Left hindlimb (tissue), 1 donor: ENCODE results near the gene CXCL9.
"Not testable (repeated sequence)": the region's sequence is repeated elsewhere in the genome, so short reads cannot be mapped to it uniquely, and the experiment has no call there.

Source experiments
- DNase-seq: peaks from one replicate; pipeline ENCODE4 v3.0.0-alpha.2; 2018

The CXCL9 gene

DNA sequence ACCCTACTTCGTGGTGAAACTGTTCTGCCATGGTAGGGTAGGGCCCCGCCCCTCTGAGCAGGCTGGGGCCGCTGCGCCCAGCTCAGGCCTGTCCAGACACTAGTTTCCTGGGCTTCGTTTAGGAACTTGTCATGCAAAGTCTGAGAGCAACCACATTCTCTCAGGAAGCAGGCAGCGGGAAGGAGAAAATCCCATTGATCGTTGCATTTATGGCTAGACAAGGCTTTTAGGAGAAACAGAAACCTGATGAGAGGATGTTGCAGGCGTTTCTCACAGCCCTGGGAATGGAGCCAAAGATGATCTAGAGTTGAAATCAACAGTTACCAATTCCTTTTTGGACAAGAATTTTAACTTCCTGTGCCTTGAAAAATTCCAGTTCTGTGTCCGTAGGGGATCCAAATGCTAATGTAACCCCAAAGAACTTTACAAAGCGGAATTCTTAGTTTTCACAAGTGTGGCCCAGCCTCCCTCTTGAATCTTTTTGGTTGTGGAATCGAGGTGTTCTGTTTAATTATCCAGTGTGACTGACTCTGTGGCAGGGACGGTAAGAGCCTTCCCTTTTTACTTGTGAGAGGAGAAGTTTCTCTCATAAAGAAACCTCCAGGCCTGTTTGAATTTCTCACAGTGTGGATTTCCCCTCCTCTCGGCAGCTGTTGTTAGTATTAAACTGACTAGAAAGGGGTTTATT lies 4.5 kb upstream of the CXCL9 start:
- no peak for DNase-seq

DNA sequence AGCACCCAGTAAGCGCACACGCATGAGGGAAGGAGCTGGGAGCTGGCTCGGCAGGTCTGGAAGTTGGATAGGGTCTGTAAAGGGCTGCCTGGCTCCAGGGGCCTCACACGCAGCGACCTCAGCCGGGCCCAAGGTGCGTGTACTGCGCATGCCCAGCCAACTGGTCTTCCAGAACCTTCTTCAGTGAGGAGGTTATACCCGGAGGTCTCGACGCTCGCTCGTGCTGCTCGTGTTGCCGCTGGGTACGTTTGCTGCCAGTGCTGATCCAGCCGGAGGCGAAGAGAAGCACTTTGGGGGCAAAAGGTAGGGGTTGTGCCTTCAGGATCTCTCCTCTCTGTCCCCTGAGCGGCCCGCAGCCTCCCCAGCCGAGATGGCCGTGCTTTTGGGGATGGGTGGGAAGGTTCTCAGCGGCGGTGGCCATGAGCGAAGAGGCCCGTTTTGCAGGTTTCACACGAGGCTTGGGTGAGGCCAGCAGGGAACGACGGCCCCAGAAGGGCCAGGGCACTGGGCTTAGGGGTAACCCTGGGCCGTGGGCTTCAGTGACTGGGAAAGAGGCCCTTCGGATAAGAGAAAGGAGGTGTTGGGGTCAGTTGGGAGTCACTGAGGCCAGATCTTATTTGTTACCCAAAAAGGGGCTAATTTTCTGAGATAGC lies 3.8 kb upstream of the CXCL9 start:
- no peak for DNase-seq

DNA sequence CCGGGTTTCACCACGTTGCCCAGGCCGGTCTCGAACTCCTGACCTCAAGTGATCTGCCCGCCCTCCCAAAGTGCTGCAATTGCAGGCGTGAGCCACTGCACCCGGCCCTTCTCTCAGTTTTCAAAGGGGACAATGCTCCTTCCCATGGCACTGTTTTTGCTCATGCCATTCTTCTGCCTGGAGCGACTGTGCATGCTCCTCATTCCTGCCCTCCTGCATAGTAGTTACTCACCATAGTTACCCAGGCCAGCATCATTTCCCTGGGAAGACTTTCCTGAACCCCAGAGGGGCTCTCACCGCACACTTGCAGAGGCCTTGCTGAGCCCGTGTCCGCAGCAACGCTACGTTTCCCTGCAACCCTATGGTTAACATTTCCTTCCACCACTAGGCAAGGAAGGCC lies 3.3 kb upstream of the CXCL9 start:
- no peak for DNase-seq

DNA sequence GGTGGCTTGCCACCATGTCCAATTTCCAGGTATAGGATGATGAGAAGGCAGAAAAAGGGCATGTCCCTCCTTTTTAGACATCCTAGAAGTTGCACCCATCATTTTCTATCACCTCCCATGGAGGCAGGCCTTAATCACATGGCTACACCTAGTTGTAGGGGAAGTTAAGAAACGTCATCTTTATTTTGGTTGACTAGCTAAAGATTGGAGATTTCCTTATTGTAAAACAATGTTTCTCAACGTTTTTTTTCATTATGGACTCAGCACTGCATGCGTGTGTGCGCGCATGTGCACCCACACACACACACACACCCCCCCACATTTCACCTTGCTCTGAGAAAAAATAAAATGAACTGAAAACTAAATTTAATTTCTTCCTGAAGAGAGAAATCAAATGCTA lies 2.0 kb upstream of the CXCL9 start:
- no peak for DNase-seq

DNA sequence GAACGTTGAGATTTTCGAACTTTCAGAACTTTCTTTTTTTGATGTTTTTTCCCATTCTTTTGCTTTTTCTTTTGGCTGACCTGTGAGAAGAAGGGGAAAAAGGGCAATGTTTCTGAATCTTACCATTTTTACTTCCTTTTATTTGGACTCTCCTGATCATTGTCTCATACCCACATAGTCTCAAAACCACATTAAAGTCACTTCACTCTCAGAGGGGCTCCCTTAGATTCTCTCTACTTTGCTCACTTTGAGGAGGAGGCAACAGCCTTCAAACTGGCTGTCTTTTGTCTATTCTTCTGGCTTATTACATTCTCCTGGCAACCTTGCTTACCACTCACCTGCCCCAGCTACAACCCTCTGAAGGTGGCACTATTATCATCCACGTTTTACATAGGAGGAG lies 3.7 kb downstream of the CXCL9 start:
- DNase-seq, result no peak

DNA sequence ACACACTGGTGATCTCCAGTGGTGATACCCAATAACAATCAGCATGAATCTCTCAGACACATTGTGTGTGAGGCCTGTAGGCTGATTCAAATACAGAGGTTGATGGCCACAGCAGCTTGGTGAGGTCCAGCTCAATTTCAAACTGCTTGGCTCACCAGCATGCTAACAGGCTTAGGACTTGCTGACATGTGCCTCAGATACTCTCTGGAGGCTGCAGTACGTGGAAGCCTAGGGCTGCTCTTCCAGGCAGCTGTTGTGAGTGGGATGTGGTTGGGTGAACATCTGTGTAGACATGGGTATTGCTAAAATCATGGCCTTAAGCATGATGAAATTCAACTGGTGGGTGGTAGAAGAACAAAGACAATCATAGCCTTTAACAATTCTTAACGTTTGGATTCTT lies 4.3 kb downstream of the CXCL9 start:
- DNase-seq, result no peak

DNA sequence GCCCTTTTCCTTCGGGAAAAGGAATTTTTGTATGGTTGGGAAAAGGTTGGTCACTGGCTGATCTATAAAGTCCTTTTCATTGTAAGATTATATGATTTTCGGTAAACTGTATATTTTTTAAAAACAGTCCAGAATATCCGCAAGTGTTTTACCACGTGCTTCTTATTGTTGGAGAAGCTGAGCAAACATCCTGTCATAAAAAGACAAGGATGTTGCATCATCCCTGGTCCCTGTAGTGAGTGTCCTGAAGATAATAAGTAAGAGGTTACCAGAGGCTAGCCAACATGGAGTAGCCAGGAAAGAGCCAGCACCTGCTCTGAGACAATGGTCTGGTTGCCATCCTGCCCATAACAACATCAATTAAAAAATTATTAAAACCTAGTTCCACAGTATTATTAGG lies 5.1 kb downstream of the CXCL9 start:
- DNase-seq, result no peak

DNA sequence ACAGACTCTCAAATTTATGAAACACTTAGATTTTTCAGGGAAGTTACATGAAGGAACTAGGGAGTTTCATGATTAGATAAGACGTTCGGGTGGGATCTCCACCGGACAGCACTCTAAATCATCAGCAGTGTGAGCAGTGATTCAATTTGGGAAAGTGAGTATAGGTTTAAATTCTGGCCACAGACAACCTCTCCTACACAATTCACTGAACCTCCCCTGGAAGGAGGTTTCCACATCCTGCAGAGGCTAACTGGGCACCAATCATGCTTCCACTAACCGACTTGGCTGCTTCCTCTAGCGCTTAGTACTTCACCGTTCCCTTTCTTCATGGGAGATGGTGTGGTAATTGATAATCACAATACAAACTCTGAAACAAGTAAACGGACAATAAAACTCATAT lies 5.6 kb downstream of the CXCL9 start:
- no peak for DNase-seq

DNA sequence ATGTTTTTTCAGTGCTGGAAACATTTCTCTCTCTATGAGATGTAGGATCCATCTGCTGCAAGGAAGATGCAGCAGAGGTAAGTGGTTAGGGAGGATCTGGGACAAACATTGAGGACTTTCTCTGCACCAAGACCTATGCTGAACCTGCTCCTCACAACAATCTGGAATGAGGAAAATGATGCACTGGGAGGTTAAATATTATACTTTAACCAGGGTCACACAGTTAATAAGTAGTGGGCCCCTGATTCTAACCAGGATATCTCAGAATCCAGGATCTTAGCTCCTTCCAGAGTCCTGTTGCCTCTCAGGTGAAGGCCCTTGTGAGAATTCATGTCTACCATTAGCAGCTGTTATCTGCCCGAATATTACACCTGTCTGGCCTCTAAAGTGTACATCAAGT lies 7.0 kb downstream of the CXCL9 start:
- DNase-seq, result no peak

DNA sequence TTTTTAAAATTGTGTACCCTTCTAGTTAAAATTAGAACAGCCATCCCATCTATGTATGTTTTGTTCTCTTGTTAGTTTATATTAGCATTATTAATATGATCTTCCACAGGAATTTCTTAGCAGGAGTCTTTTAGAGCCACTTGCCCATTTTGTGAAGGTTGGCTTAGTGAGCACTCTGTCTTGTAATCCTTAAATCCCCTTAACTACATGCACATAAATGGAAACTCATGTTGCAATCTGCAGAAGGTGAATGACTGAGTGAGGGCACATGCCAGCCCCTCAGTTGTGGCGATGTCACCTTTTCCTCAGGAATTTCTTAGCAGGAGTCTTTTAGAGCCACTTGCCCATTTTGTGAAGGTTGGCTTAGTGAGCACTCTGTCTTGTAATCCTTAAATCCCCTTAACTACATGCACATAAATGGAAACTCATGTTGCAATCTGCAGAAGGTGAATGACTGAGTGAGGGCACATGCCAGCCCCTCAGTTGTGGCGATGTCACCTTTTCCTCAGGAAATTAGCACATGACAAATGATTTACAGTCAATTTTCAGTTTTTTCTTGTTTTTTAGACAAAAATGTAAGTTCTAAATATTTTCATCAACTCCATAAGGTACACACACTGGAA lies 8.7 kb downstream of the CXCL9 start:
- DNase-seq, result not testable (repeated sequence)

DNA sequence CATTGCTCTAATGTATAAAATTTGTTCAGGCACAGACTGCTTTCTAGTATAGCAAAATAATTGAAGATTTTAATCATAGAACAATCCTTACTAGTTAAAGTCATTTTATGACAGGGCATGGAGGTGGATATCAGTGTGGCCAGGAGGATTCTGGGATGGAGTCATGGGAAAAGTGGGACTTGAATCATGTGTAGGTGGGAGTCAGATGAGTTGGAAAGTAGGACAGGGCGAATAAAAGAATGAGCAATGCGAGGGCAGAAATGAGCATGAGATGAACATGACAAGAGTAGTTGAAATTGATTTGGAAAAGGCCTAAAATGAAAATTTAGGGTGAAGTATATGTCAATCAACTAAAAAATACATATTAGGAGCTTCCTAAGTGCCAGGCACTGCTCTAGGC lies 9.4 kb downstream of the CXCL9 start:
- no peak for DNase-seq

DNA sequence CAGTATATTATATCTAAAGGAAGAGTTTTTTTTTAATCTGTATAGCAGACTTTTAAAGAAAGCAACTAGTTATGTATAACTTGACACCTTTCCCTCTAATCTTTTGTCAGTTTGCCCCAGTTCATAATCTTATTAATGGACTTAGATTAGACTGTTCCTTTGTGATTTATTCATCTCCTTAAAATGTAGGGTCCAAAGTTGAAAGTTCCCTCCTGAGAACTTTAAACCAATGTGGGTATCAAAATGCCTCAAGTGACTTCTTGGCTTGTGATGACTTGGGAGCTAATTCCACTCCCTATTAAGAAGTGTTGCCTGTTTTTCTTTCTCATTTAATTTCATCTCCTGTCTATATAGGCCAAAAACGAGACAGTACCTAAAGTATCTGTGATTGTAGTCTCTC lies 10.2 kb downstream of the CXCL9 start:
- no peak for DNase-seq

DNA sequence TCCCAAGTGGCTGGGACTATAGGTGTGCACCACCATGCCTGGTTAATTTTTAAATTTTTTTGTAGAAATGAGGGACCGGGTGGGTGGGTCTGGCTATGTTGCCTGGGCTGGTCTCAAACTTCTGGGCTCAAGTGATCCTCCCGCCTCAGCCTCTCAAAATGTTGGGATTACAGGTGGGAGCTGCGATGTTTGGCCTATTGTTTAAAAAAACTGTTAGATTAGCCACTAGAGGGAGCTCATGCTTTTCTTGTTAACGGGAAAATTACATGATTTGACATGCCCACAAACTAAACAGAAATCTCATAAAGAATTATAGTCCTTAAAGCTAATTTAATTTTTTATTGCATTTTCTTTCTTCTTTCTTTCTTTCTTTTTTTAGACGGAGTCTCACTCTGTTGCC lies 11.6 kb downstream of the CXCL9 start:
- no peak for DNase-seq

DNA sequence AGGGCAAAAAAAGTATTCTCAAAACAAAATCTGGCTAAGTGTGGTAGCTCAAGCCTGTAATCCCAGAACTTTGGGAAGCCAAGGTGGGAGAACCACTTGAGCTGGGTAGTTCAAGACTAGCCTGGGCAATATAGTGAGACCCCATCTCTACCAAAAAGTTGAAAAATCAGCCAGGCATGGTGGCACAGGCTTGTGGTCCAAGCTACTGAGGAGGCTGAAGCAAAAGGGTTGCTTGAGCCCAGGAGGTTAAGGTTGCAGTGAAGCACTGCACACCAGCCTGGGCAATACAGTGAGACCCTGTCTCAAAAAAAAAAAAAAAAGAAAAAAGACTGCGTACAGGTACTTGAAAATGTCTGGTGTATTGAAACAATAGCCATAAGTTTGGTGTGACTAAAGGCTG lies 14.8 kb downstream of the CXCL9 start:
- no peak for DNase-seq

DNA sequence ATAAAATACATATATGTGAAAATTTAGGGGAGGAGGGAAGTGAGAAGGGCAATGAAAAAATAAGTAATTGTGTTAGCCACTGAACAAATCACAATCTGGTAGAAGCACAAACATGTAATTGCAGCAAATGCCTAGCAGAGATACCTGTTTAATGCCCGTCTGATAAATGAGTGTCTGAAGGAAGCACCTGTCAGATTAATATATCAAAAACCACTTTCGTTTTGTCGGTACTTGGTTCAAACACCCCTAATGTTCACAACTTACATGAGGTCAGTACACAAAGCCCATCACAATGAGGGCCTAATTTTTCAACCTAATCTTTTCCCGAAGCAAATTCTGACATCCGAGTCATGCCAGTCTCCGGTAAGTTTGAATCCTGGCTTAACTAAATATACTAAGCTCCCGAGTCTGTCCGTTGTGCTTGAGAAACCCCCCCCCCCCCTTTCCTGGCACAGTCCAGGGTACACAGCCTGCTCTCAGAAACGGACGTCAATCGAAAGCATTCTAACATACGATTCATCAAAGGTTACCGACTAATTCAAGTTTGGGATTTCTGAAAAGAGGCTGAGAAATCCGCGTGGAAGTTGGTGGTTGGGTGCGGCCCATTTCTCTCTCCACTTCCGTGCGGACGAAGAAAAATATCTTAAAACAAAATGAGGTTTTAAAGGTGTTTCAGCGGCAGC lies 17.3 kb downstream of the CXCL9 start:
- DNase-seq, result peak; percentile 35

DNA sequence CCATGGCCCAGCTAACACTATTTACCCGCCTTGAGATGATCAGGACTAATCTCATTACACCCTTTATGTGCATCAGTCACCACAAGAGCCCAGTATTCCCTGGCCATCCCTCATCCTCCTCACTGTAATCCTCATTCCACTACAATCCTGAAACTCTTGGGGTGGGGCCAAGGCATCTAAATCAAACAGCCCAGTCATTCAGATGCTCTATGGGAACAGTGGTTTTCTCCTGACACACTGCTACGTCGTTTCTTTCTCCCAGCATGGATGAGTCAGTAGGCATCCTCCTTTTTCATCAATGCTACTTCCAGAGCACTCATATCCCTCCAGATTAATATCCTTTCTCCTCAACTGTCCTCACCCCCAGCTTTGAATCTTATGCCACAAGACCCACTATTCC lies 22.2 kb downstream of the CXCL9 start:
- DNase-seq, result no peak

DNA sequence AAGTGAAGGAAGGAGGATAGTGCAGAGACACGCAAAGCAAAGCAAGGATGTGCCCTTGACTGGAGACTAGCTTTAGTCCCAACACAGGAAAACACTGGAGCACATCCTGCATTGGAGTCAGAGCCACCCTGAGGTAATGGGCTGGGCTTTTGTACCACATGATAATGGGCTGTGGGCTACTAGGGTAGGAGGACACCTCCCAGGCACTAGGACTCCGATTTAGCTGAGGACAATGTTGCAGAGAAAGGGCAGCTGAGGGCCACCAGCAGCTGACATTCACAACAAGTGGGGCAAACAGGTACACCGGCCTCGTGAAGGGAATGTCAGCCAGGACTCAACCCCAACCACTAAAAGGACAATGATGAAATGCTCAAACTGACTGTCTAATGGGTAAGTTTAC lies 26.7 kb downstream of the CXCL9 start:
- DNase-seq, result no peak

DNA sequence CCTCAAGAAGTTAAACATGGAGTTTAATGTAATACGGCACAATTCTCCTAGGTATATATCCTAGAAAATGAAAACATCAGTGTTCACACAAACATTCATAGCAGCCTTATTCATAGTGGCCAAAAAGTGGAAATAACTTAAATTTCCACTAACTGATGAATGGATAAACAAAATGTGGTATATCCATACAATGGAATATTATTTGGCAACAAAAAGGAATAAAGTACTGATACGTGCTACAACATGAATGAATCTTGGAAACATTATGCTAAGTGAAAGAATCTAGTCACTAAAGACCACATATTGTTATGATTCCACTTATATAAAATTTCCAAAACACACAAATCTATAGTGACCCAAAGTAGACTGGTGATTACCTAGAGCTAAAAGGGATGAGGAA lies 31.1 kb downstream of the CXCL9 start:
- DNase-seq, result no peak

DNA sequence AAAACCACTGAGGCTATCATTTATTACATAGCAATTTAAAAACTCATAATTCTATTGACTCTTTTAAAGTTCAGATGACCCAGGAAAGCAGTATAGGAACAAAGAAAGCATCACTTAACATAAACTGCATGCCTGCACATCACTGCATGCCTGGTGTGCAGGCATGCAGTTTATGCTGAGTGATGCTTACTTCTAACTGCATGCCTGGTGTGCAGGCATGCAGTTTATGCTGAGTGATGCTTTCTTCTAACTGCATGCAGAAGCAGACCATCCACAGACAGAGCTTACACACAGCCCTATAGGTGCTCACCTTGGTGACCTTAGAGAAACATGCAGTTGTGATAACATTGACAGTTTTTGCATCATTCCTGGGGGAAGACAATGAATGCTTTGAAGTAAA lies 33.5 kb downstream of the CXCL9 start:
- no peak for DNase-seq

DNA sequence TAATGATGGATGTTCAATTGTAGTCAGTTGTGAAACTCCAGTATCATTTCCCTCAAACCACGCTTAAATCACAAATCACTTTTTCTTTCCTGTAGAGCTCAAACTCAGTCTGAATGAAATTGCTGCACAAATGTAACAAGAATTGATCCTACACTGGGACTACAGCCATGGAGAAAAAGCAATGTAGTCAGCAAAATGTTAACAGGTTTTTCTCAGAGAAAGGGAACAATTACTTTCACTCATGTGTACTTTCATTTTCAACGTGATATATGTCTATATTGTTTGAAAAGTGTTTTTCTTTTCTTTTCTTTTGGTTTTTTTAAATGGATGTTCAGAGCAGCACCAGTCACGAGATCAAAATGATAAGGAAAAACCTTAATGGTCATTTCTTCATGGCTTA lies 39.2 kb downstream of the CXCL9 start:
- no peak for DNase-seq

DNA sequence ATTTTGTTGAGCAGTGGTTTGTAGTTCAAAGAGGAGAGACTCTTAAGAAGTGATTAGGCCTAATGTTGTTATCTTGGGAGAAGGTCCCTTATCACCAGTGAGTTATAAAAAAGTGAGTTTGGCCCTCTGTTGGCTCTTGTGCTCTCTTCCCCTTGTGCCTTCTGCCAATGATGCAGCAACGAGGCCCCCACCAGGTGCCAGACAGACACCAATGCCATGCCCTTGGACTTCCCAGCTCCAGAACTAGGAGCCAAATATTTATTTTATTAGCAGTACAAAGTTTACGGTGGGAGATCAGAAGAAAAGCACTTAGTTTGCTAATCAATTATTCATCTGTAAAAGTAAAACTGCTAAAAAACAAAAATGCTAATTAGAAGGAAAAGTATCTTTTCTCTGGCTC lies 43.8 kb downstream of the CXCL9 start:
- no peak for DNase-seq

DNA sequence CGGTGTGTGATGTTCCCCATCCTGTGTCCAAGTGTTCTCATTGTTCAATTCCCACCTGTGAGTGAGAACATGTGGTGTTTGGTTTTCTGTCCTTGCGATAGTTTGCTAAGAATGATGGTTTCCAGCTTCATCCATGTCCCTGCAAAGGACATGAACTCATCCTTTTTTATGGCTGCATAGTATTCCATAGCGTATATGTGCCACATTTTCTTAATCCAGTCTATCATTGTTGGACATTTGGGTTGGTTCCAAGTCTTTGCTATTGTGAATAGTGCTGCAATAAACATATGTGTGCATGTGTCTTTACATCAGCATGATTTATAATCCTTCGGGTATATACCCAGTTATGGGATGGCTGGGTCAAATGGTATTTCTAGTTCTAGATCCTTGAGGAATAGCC lies 45.2 kb downstream of the CXCL9 start:
- DNase-seq, result not testable (repeated sequence)

DNA sequence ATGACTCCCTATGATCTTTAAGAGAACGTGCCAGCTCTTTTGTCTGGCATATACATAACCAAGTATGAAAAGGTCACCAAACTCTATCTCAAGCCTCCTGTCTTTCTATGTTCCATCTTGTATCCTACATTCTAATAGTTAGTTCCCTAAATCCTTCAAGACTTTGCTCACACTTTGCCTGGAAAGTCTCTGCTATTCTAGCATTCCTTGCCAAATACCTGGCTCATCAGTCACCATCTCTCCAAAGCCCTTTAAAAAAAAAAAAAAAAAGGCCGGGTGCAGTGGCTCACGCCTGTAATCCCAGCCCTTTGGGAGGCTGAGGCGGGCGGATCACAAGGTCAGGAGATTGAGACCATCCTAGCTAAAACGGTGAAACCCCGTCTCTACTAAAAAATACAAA lies 48.8 kb downstream of the CXCL9 start:
- not testable (repeated sequence) for DNase-seq

DNA sequence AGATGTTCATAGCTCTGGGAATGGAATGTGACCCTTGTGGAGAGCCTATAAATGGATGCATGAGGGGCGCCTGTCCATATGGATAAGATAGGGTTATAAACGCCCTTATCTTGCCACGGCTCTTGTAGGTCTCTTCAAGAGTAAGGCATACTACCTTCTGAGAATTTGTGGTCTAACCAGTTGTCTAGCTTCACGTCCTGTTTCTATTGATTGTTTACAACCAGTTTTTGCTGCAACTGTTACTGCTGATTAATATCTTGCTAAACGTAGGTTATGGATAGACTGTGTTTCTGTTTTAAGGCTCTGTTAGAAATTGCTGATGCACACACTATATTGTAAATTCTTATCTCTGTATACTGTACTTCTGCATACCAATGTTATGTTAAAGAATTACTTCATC lies 52.5 kb downstream of the CXCL9 start:
- not testable (repeated sequence) for DNase-seq
